ENCODE data around the gene FAM3D.
"Not testable (repeated sequence)": the region's sequence is repeated elsewhere in the genome, so short reads cannot be mapped to it uniquely, and the experiment has no call there.

Gene FAM3D

GRCh38 chr3:58697561-58697960 lies 31.0 kb upstream of the FAM3D start:
- no peaks in the 10 kb centered on the region for H3K79me2 ChIP-seq (ENCODE audit: control insufficient read depth, insufficient read depth, low read length, unreplicated experiment)
- no peak overlapping the region for H3K27ac ChIP-seq (ENCODE audit: low read depth, low read length)
- H3K4me1 ChIP-seq (ENCODE audit: control insufficient read depth, insufficient read depth, low read length, unreplicated experiment) = no peaks in the 10 kb centered on the region
- H3K4me3 ChIP-seq (ENCODE audit: low read depth, low read length) = 0 out of 2 replicates have a peak overlapping the region, but pooled peaks have one; percentile 32
- peaks cover 28% of the 10 kb centered on the region for H3K27me3 ChIP-seq (ENCODE audit: insufficient read depth, low read length)
- no peaks in the 10 kb centered on the region for H3K36me3 ChIP-seq (ENCODE audit: insufficient read depth, low read length)
- no peak overlapping the region for H2AFZ ChIP-seq (ENCODE audit: low read length, unreplicated experiment)

GRCh38 chr3:58696813-58697212 lies 30.2 kb upstream of the FAM3D start:
- not testable (repeated sequence) for H2AFZ ChIP-seq (ENCODE audit: low read length, unreplicated experiment); H3K4me1 ChIP-seq (ENCODE audit: control insufficient read depth, insufficient read depth, low read length, unreplicated experiment); H3K79me2 ChIP-seq (ENCODE audit: control insufficient read depth, insufficient read depth, low read length, unreplicated experiment); H3K36me3 ChIP-seq (ENCODE audit: insufficient read depth, low read length); H3K27ac ChIP-seq (ENCODE audit: low read depth, low read length)
- H3K27me3 ChIP-seq (ENCODE audit: insufficient read depth, low read length) = peaks cover 22% of the 10 kb centered on the region
- 0 out of 2 replicates have a peak overlapping the region, but pooled peaks have one; percentile 32 for H3K4me3 ChIP-seq (ENCODE audit: low read depth, low read length)

- H2AFZ ChIP-seq (ENCODE audit: low read length, unreplicated experiment) = no peak overlapping the region
- no peak overlapping the region for H3K27ac ChIP-seq (ENCODE audit: low read depth, low read length)
- no peaks in the 10 kb centered on the region for H3K4me1 ChIP-seq (ENCODE audit: control insufficient read depth, insufficient read depth, low read length, unreplicated experiment)
- H3K36me3 ChIP-seq (ENCODE audit: insufficient read depth, low read length) = no peaks in the 10 kb centered on the region
- H3K79me2 ChIP-seq (ENCODE audit: control insufficient read depth, insufficient read depth, low read length, unreplicated experiment) = no peaks in the 10 kb centered on the region
- H3K4me3 ChIP-seq (ENCODE audit: low read depth, low read length) = no peak overlapping the region
- peaks cover 16% of the 10 kb centered on the region for H3K27me3 ChIP-seq (ENCODE audit: insufficient read depth, low read length)
Observed at GRCh38 chr3:58696093-58696492, 29.5 kb upstream of the FAM3D start.

DNA sequence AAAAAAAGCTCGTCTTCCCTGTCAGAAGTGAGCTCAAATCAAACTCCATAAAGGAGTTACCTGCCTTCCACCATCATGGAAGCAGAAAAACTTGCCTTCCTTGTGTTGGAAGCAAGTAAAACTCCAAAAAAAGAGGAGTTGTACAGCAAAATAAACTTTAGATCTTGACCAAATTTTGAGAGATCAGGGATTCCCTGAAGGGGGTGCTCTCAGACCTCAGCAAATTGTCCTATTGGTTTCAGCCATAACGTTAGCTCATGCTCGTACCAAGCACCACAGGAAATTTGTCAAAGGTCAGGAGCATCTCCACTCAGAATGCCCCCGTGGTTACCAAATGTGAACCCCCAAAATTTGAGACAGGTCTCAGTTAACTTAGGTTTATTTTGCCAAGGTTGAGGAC lies 28.7 kb upstream of the FAM3D start:
- not testable (repeated sequence) for H2AFZ ChIP-seq (ENCODE audit: low read length, unreplicated experiment); H3K27me3 ChIP-seq (ENCODE audit: insufficient read depth, low read length); H3K4me3 ChIP-seq (ENCODE audit: low read depth, low read length); H3K27ac ChIP-seq (ENCODE audit: low read depth, low read length); H3K4me1 ChIP-seq (ENCODE audit: control insufficient read depth, insufficient read depth, low read length, unreplicated experiment); H3K36me3 ChIP-seq (ENCODE audit: insufficient read depth, low read length); H3K79me2 ChIP-seq (ENCODE audit: control insufficient read depth, insufficient read depth, low read length, unreplicated experiment)

DNA sequence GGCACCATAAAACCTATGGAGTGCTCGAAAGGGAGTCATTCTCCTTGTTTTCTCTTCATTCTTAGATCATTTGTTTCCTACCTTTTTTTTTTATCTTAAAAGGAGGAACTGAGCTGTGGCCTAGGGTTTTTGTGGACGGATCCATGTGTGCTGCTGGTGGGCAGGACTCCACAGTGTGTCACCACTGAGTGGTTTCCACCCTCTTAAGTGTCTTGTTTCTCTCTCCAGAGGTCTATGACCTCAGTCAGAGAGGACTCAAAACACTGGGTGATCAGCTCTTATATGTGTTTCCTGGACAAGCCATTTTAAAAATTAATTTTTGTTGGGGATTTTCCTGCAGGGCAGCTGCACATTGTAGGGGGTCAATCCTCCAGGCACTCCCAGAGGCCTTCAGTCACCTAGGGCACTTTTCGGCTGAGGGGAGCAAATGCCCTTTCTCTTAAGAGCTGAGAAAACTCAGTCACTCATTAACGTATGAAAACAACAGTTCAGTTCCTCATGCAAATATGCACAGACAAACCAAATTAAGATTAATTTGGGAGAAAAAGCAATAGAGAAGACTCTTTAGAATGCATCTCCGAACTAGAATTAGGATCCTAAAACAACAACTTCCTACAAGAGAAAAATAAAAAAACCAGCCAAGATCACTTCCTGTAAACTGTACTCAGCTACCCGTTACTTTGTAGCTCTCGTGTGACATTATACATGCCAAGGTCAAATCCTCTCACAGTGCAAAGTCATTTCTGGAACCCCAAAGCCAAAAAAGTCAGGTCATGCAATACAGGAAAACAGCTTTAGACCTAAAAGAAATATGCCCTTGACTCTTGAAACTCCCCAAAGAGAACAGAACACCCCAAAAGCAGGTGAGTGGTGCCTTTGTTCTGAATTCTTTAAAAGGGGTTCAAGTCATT lies 27.6 kb upstream of the FAM3D start:
- Histone ChIP-seq H3K79me2 (ENCODE audit: control insufficient read depth, insufficient read depth, low read length, unreplicated experiment) (no peaks in the 10 kb centered on the region), H3K27ac (ENCODE audit: low read depth, low read length) (no peak overlapping the region), H3K27me3 (ENCODE audit: insufficient read depth, low read length) (no peaks in the 10 kb centered on the region), H3K4me3 (ENCODE audit: low read depth, low read length) (no peak overlapping the region), H2AFZ (ENCODE audit: low read length, unreplicated experiment) (no peak overlapping the region), H3K36me3 (ENCODE audit: insufficient read depth, low read length) (no peaks in the 10 kb centered on the region), H3K4me1 (ENCODE audit: control insufficient read depth, insufficient read depth, low read length, unreplicated experiment) (no peaks in the 10 kb centered on the region)

GRCh38 chr3:58692484-58692883 lies 25.9 kb upstream of the FAM3D start:
- peaks cover 13% of the 10 kb centered on the region for H3K27me3 ChIP-seq (ENCODE audit: insufficient read depth, low read length)
- H3K79me2 ChIP-seq (ENCODE audit: control insufficient read depth, insufficient read depth, low read length, unreplicated experiment) = no peaks in the 10 kb centered on the region
- no peak overlapping the region for H2AFZ ChIP-seq (ENCODE audit: low read length, unreplicated experiment)
- no peaks in the 10 kb centered on the region for H3K4me1 ChIP-seq (ENCODE audit: control insufficient read depth, insufficient read depth, low read length, unreplicated experiment)
- no peaks in the 10 kb centered on the region for H3K36me3 ChIP-seq (ENCODE audit: insufficient read depth, low read length)
- H3K4me3 ChIP-seq (ENCODE audit: low read depth, low read length) = no peak overlapping the region
- no peak overlapping the region for H3K27ac ChIP-seq (ENCODE audit: low read depth, low read length)

- Histone ChIP-seq H3K4me3 (ENCODE audit: low read depth, low read length) (no peak overlapping the region), H3K27me3 (ENCODE audit: insufficient read depth, low read length) (peaks cover 17% of the 10 kb centered on the region), H3K36me3 (ENCODE audit: insufficient read depth, low read length) (no peaks in the 10 kb centered on the region), H3K27ac (ENCODE audit: low read depth, low read length) (no peak overlapping the region), H2AFZ (ENCODE audit: low read length, unreplicated experiment) (no peak overlapping the region), H3K4me1 (ENCODE audit: control insufficient read depth, insufficient read depth, low read length, unreplicated experiment) (no peaks in the 10 kb centered on the region), H3K79me2 (ENCODE audit: control insufficient read depth, insufficient read depth, low read length, unreplicated experiment) (no peaks in the 10 kb centered on the region)
Observed at GRCh38 chr3:58691997-58692396, 25.4 kb upstream of the FAM3D start.

DNA sequence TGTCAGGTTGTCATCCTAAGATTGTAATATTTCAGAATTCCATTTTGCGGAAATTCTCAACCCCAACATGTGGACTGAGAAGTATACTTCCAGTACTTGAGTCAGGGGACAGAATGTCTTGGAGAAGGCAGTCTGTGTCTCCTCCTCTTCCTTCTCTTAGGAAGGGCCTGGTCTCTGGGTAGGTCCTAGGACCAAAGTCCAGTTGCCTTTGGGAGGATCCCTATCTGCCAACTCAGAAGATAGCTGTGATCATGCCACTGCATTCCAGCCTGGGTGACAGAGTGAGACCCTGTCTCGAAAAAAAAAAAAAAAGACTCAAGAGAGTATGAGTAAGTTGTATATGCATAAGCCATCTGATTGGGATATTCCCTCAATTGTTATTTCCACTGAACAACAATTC lies 23.9 kb upstream of the FAM3D start:
- Histone ChIP-seq H3K79me2 (ENCODE audit: control insufficient read depth, insufficient read depth, low read length, unreplicated experiment) (no peaks in the 10 kb centered on the region), H3K27ac (ENCODE audit: low read depth, low read length) (no peak overlapping the region), H3K4me3 (ENCODE audit: low read depth, low read length) (no peak overlapping the region), H3K27me3 (ENCODE audit: insufficient read depth, low read length) (peaks cover 31% of the 10 kb centered on the region), H2AFZ (ENCODE audit: low read length, unreplicated experiment) (no peak overlapping the region), H3K4me1 (ENCODE audit: control insufficient read depth, insufficient read depth, low read length, unreplicated experiment) (no peaks in the 10 kb centered on the region), H3K36me3 (ENCODE audit: insufficient read depth, low read length) (no peaks in the 10 kb centered on the region)

DNA sequence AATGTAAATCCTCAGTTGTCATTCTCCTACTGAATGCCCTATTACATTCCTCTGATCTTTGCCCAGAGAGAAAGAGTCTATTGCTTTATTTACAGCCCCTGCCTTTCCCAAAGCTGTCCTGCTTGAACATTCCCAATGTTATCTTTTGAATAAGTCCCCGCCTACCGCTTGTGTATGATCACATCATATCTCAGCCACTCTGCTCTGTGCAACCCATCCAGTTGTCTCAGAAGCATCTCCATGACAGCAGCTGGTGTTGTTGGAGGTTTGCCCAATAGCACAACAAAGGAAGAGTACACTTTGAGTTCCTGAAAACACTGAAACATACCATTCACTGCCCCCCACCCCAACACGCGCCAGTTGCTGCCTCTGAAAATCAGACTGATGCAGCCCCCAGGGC lies 22.0 kb upstream of the FAM3D start:
- H3K4me3 ChIP-seq (ENCODE audit: low read depth, low read length) = no peak overlapping the region
- peaks cover 31% of the 10 kb centered on the region for H3K27me3 ChIP-seq (ENCODE audit: insufficient read depth, low read length)
- H3K79me2 ChIP-seq (ENCODE audit: control insufficient read depth, insufficient read depth, low read length, unreplicated experiment) = no peaks in the 10 kb centered on the region
- H3K27ac ChIP-seq (ENCODE audit: low read depth, low read length) = no peak overlapping the region
- no peak overlapping the region for H2AFZ ChIP-seq (ENCODE audit: low read length, unreplicated experiment)
- no peaks in the 10 kb centered on the region for H3K4me1 ChIP-seq (ENCODE audit: control insufficient read depth, insufficient read depth, low read length, unreplicated experiment)
- no peaks in the 10 kb centered on the region for H3K36me3 ChIP-seq (ENCODE audit: insufficient read depth, low read length)

DNA sequence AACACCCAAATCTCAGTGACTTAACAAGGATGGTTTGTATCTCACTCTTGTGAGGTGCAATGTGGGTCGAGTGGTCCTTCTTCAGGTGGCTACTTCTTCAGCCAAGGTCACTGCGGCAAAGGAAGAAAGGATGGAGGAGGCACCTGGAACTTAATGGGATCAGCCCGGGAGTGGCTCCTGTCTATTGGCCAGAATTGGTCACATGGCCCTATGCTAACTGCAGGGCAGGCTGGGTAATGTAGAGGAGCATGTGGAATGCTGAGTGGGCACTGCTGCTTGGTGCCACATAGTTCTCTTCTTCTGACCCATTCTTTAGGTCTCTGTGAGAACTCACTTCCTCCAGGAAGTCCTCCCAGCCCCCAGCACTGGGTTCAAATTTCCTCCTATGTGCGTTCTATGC lies 20.3 kb upstream of the FAM3D start:
- H3K36me3 ChIP-seq (ENCODE audit: insufficient read depth, low read length) = no peaks in the 10 kb centered on the region
- peaks cover 31% of the 10 kb centered on the region for H3K27me3 ChIP-seq (ENCODE audit: insufficient read depth, low read length)
- H3K4me1 ChIP-seq (ENCODE audit: control insufficient read depth, insufficient read depth, low read length, unreplicated experiment) = no peaks in the 10 kb centered on the region
- H2AFZ ChIP-seq (ENCODE audit: low read length, unreplicated experiment) = no peak overlapping the region
- H3K4me3 ChIP-seq (ENCODE audit: low read depth, low read length) = no peak overlapping the region
- no peaks in the 10 kb centered on the region for H3K79me2 ChIP-seq (ENCODE audit: control insufficient read depth, insufficient read depth, low read length, unreplicated experiment)
- no peak overlapping the region for H3K27ac ChIP-seq (ENCODE audit: low read depth, low read length)

DNA sequence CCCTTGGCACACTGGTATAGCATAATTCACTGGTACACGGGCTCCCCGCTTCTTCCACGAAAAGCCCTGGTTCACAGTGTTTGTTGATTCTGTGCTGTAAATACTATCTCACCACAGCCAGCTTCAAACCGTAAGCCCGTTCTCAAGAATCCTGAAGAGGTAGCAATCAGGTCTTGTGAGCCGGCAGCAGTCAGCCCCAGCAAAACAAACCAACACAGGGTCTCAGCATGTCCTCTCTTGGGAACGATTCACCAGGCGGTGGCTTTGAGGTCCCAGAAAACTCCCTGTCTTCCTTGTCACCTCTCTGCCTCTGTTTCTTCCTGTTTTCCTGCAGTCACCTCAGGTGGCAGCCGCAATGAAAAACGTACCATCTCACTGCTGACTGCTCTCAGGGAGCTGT lies 19.1 kb upstream of the FAM3D start:
- H3K4me1 ChIP-seq (ENCODE audit: control insufficient read depth, insufficient read depth, low read length, unreplicated experiment) = no peaks in the 10 kb centered on the region
- no peaks in the 10 kb centered on the region for H3K36me3 ChIP-seq (ENCODE audit: insufficient read depth, low read length)
- no peak overlapping the region for H3K4me3 ChIP-seq (ENCODE audit: low read depth, low read length)
- no peaks in the 10 kb centered on the region for H3K79me2 ChIP-seq (ENCODE audit: control insufficient read depth, insufficient read depth, low read length, unreplicated experiment)
- no peak overlapping the region for H2AFZ ChIP-seq (ENCODE audit: low read length, unreplicated experiment)
- H3K27ac ChIP-seq (ENCODE audit: low read depth, low read length) = no peak overlapping the region
- peaks cover 40% of the 10 kb centered on the region for H3K27me3 ChIP-seq (ENCODE audit: insufficient read depth, low read length)
